Stimulated activated CD8-positive, alpha-beta memory T cell treated with anti-CD3 and anti-CD28 coated beads, Interleukin-4, amount 100 ng/mL, for 1 hour (primary cell): ENCODE results near the gene FBXL13.
"Not testable (repeated sequence)": the region's sequence is repeated elsewhere in the genome, so short reads cannot be mapped to it uniquely, and the experiment has no call there.

Source experiments
- DNase-seq, 2 donors: peaks; one replicate each; pipeline ENCODE4 v3.0.0-alpha.2; 2020; ENCODE audit warnings: low read depth in 2 of 2, low spot score in 1 of 2

FBXL13 gene

DNA sequence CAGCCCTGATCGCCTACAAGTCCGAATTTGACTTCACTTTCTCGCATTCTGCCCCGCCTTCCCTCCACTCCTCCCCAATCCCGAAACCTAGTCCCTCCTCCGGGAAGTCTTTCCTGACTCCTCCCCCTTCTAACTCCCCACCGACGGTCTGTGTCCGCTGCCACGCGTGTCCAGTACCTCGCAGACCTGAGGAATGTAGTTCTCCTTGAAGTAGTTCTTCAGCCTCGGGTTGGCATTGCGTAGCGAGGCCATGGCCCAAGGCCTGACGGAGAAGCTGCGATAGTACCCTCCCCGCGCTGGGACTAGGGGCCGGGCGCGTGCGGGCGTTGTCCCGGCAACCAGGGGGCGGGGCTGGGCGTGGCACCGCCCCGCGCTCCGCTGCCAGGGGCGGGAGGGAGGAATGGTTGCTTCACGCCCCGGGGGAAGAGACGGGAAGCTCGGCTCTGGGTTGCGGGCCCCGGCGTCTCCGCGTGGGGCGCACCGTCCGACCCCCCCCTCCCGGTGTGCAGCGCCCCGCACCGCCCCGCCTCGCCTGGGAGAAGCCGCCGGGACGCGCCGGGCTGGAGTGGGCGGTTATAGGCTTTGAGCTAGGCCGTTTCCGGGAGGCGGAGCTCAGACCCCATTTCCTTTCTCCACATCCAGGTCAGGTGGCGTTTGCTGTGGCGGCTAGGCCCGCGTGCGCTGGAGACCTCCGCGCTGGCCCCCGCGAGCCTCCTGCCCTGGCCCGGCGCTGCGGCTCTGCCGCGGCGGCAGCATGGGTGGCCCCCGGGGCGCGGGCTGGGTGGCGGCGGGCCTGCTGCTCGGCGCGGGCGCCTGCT, at the start of gene FBXL13, which contains the start of gene ARMC10:
Gene FBXL13, minus strand, starts transcription at position 278 of the 818 bp plus-strand sequence.
Gene ARMC10, plus strand, starts transcription at position 622 of the 818 bp plus-strand sequence. Its CDS starts 133 bp downstream, at position 755.
- DNase-seq: peak; percentile 70 to 78

DNA sequence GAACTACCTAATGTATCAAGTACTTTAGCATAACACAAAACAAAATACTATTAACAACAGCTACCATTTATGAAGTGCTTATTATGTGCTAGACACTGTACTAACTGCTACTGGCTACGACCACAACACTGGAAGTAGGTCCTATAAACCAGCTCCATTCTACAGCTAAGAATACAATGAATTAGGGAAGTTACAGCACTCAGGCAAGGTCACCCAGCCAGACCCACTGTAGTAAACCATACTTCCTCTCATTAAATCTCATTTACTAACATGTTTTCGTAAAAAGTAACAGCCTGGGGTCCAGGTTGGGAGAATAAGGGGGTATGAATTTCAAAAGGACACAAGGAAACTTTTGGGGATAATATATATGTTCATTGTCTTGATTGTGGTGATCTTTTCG, 48.9 kb upstream of the FBXL13 start:
- DNase-seq: no peak

DNA sequence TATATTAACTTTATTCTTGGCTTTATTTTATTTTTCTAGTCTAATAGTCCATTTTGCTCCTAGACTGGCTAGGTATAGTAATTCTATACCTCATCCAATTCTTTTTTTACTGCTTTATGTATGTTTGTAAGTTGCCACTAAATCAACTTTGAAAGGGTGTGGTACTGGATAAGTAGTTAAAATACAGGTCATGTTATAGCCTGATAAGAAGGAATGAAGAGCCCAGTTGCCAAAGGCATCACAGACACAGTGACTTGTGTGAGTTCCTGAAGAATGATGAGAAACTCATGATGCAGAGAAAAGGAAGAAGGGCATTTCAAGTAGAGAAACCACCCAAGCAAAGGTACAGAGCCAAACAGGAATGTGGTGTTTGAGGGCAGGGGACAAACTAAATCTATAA, 47.0 kb upstream of the FBXL13 start:
- no peak for DNase-seq

DNA sequence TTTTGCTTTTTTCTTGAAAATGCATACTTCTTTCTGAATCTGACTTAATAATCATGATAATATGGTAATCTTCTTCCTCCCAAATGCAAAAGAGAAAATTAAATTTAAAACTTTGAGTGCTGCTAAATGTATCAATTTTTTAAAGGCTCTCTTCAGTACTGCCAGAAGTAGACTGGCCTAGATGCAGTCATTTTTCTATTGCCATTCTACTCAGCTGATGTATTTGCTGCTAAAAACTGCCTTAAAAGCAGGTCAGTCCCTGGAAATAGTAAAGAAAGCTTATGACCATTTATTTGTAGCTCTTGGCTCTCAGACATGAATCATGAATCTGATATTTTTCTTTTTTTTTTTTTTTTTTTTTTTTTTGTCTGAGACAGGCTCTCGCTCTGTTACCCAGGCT, 45.8 kb upstream of the FBXL13 start:
- no peak for DNase-seq

DNA sequence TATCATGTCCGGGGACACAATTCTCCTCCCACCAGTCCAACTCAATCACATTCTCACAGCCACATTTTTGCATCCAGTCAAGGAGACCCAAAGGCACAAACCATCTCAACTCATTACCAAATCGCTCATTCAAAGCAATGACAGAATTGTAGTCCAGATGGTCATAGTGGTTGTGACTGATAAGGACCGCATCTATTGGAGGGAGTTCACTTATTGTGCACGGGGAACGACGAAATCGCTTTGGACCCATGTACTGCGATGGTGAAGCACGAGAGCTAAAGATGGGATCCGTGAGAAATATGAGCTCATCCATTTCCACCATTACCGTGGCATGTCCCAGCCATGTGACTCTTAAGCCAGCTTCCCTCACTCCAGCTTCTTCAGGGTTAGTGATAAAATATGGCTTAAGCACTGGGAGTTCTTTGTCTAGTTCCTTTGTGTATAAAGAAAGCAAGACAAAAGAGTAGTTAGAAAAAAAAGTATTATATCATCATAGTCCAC, 45.2 kb upstream of the FBXL13 start:
- no peak for DNase-seq

GRCh38 chr7:103117465-103117864, 42.9 kb upstream of the FBXL13 start:
- no peak for DNase-seq

GRCh38 chr7:103116991-103117390, 42.4 kb upstream of the FBXL13 start:
- DNase-seq: no peak

- DNase-seq: no peak
These were observed 41.9 kb upstream of the FBXL13 start for GRCh38 chr7:103116511-103116910.

DNA sequence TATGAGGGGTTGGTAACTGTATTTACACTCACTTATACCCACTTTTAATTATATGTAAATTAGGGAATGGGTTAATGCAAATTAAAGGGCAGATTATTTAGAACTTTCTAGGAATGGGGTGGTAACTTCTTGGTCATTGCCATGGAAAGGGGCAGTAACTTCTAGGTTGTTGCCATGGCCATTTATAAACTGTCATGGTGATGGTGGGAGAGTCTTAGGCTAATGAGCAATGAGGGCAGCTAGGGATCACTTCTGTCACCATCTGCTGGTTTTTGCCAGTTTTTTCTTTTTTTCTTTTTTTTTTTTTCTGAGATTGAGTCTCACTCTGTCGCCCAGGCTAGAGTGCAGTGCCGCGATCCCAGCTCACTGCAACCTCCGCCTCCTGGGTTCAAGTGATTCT, 41.2 kb upstream of the FBXL13 start:
- DNase-seq: no peak

DNA sequence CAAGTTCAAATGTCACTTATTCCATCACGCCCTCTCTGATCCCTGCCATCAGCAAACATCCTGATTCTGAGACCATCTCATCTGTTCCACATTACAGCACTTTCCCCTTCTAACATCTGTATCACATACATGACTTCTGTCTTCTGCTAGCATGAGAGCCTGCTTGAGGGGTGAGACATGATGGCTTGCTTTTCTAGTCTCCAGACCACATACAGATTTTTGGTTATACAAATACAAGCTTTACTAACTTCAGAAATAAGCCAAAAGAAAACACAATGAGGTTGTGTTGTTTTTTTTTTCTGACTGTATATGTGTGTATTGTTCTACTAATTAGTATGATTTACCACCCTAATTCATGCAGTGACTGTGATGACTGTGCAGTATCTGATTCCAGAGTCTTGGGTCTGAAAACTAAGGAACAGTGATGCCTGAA, 40.0 kb upstream of the FBXL13 start:
- DNase-seq: no peak

GRCh38 chr7:103113164-103113563, 38.6 kb upstream of the FBXL13 start:
- no peak for DNase-seq

- DNase-seq: not testable (repeated sequence)
These were observed 32.1 kb upstream of the FBXL13 start for GRCh38 chr7:103106703-103107070.

- DNase-seq: no peak
These were observed 31.6 kb upstream of the FBXL13 start for GRCh38 chr7:103106005-103106702.

DNA sequence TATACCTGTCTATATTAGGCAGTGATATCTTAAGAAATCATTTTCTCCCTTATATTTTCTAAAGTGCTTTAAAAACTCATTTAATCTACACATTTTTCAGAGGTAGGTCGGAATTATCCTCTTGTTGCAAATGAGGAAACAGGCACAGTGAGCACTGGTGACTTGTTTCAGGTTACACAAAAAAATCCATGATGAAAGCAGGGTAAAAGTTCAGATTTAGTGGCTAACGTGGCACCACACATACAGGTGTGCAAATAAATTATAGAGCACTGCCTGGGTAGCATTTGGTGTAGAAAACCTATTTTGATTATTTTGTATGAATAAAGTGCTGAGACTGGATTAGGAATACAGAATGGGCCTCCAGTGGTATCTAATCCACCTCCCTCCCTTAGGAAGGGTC, 26.9 kb upstream of the FBXL13 start:
- DNase-seq: no peak

GRCh38 chr7:103100348-103100747, 25.8 kb upstream of the FBXL13 start:
- DNase-seq: no peak

GRCh38 chr7:103097041-103097440, 22.4 kb upstream of the FBXL13 start:
- DNase-seq: no peak

DNA sequence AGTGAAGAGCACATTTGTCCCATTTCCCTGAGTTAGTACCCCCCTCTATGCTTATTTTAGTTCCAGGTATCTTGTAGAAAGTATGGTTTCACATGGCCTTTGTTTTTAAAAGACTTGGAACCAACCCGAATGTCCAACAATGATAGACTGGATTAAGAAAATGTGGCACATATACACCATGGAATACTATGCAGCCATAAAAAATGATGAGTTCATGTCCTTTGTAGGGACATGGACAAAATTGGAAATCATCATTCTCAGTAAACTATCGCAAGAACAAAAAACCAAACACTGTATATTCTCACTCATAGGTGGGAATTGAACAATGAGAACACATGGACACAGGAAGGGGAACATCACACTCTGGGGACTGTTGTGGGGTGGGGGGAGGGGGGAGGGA, 21.0 kb upstream of the FBXL13 start:
- DNase-seq: not testable (repeated sequence)

DNA sequence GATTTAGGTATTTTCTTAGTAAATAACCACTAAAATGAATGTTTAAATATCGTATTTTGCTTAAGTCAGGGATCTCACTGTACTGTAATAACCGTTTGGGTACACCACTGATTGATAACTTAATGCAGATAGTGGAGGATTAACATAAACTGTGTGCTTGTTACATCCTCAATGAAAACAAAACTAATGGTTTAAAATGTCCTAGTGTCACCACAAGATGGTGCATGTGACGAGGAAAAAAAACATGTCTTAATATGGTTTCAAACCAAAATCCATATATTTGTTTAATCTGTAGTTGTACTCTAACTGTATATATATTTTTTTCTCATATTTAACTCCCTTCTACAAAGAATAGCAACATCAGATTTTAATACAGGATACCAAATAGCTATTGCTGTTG, 19.5 kb upstream of the FBXL13 start:
- DNase-seq: no peak

DNA sequence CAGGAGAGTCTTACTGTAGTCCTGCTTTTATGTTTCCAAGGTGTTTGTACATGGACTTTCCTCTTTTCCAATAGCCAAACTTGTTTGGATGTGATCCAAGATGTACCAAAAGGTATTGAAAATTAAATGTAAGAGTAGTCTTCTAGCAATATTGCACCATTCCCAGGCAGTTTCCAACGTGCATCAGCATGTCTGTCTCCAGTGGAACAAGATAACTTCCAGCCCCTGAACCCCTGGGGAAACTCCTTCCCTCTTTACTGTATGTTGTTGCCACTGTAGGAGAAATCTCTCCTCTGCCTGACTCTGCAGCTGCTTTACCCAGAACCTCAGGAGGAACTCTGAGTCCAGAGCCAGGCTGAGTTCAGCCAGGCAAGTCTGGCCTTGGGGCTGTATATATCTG, 18.8 kb upstream of the FBXL13 start:
- DNase-seq: no peak

- DNase-seq: not testable (repeated sequence)
These were observed 17.7 kb upstream of the FBXL13 start for GRCh38 chr7:103092321-103092720.

DNA sequence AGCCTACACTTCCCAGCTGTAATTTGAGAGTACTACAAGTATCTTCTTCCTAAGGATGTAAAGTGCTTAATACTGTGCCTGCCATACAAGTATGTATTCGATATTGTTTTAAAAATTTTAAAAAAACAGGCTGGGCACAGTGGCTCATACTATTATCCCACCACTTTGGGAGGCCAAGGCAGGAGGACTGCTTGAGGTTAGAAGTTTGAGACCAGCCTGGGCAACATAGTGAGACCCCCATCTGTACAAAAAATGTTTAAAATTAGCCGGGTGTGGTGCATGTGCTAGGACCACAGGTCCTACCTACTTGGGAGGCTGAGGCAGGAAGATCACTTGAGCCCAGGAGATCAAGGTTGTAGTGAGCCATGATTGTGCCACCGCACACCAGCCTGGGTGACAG, 8.6 kb upstream of the FBXL13 start:
- DNase-seq: no peak

DNA sequence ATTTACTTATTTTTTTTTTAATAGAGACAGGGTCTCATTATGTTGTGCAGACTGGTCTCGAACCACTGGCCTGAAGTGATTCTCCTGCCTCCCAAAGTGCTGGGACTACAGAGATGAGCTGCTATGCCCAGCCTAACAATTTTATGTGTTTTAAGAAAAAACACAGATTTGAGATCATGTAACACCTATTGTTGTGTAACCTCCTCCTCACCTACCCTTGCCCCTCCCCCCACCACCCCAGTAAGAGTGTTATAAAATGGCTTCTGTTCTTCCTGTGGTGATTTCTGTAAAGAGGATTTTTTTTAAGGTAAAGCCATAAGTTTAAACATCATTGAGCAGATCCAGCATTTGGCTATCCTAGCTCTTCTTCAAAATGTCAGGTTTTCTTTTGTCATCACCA, 7.9 kb upstream of the FBXL13 start:
- DNase-seq: no peak
